GM10266 (cell line): ENCODE data around the gene MAPK10.

Source experiments
- DNase-seq: peaks from one replicate; pipeline ENCODE4 v3.0.0; 2012; ENCODE audit errors: extremely low spot score
- TF ChIP-seq, protein P1 (sequence below): IDR thresholded peaks from 2 replicates; pipeline ENCODE4 v1.5.1; 2012; ENCODE audit warnings: mild to moderate bottlenecking, low read depth; ENCODE audit not compliant: control insufficient read depth, insufficient read depth; ENCODE audit errors: missing control alignments

MAPK10 gene

DNA sequence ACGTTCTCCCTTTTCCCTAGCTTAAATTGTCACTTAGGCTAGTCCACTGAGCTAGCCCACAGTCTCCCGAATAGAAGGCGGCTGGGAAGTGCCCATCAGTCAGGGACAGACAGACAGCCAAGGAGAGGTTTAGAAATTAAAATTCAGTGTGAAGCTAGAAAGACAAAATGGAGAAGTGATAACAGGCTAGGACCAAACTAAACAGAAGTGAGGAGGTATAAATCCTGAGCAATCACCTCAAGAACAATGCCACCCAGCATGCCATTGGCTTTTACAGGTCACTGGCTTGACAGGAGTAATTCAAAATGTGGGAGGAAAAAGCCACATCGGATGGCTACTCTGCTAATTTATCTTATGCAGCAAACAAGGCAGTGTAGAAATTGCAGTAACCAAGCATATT is 138.9 kb downstream of the MAPK10 start:
- no peak for DNase-seq
- TF ChIP-seq, protein P1, sequence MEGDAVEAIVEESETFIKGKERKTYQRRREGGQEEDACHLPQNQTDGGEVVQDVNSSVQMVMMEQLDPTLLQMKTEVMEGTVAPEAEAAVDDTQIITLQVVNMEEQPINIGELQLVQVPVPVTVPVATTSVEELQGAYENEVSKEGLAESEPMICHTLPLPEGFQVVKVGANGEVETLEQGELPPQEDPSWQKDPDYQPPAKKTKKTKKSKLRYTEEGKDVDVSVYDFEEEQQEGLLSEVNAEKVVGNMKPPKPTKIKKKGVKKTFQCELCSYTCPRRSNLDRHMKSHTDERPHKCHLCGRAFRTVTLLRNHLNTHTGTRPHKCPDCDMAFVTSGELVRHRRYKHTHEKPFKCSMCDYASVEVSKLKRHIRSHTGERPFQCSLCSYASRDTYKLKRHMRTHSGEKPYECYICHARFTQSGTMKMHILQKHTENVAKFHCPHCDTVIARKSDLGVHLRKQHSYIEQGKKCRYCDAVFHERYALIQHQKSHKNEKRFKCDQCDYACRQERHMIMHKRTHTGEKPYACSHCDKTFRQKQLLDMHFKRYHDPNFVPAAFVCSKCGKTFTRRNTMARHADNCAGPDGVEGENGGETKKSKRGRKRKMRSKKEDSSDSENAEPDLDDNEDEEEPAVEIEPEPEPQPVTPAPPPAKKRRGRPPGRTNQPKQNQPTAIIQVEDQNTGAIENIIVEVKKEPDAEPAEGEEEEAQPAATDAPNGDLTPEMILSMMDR = no peak

DNA sequence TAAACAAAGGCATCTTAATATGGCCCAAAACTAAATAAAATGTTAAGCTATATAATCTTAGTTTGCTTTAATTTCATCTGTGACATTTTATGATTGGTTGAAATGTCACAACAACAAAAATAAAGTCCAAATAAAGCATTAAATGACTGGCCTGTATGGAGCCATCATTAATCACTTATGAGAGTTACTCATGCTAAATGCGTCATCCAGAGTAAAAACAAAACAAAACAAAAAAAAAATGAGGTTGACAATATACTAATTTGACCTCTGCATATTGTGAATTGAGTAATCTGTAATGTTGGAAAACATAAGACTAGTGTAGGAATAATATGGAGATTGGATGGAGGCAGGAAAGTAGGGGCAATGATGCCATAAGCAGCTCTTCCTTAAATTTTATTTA is 139.7 kb downstream of the MAPK10 start:
- DNase-seq = no peak

DNA sequence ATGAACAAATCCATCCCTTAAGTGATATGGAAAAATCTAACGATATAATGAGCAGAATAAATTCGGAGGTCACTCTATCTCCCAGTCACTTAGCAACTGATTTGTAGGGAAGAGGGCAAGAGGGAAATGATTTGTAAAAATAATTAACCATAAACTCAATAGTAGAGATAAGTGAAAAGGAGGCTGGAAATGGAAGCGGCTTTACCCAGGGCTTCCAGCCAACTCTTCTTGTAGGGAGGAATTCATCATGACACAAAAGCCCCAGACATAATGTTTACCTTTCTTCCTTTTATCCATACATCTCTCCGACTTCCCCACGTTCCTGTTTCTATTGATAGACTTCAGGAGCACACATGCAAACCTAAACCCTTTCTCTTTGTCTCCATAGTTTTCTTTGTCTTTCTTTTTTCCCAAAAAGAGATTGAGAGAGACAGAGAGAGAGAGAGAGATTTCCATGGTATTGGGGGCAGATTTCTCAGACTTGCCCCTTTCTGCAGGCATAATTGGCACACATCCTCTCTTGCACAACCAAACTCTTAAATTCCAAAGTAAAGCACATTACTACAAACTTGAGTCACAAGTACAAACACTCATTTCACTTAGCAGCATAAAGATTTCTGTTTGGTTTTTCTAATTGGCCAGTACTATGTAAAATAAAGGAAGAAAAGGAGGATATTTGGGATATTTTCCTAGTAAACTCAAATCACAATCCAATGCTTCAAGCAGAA is 140.9 kb downstream of the MAPK10 start:
- DNase-seq = no peak
- TF ChIP-seq, protein P1 = no peak

More for the DNA sequence above, 139.7 kb downstream of the MAPK10 start:
- TF ChIP-seq, protein P1 = no peak

DNA sequence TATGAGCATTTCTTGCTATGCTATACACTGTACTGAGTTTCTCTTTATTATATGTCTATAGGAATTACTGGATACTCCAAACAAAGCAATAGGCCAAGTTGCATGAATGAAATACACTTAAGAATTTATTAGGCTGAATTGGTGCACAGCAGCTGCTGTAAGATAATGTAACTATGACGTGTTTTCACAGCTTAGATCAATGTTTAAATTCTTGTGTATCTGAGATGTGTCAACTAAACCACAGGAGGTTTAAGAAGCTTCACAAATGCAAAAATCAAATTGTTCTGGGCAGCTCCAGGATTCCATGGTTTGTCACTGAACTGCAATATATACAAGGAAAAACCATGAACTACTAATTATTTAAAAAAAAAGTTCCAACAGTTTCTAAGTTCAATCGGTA is 156.7 kb downstream of the MAPK10 start:
- no peak for DNase-seq
- TF ChIP-seq, protein P1 = no peak

DNA sequence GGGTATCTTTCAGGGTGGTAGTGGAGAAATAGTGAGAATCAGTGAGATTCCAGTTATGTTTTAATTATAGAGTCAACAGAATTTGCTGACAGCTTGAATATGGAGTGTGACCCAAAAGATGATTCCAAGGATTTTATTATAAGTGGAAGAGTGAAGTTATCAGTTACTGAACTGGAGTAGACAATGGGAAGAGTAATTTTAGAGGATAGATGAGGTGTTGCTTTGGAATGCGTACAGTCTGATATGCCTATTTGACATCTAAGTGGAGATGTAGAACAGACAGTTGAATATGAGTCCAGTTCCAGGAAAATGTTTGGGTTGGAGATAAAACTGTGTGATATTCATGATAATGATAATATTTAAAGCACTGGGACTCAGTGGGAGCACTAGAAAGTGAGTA is 174.2 kb downstream of the MAPK10 start:
- DNase-seq = no peak
- TF ChIP-seq, protein P1 = no peak

DNA sequence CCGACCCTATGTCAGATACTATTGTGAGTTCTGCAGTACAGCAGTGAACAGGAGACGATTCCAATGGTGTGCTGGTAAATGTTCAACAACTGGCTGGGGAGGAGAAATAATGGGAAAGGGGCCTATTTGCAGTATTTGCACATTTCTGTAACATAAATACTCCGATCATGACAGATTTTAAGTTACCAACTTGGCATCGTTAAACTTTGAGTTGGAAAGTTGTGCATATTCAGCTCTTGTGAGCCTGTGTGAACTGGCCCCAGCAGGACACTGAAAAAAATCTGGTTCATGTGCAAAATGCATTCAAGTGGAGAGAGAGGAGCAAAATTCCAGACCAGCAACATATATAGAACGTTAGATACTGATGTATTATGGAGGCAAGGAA is 175.0 kb downstream of the MAPK10 start:
- no peak for DNase-seq
- TF ChIP-seq, protein P1 = no peak

DNA sequence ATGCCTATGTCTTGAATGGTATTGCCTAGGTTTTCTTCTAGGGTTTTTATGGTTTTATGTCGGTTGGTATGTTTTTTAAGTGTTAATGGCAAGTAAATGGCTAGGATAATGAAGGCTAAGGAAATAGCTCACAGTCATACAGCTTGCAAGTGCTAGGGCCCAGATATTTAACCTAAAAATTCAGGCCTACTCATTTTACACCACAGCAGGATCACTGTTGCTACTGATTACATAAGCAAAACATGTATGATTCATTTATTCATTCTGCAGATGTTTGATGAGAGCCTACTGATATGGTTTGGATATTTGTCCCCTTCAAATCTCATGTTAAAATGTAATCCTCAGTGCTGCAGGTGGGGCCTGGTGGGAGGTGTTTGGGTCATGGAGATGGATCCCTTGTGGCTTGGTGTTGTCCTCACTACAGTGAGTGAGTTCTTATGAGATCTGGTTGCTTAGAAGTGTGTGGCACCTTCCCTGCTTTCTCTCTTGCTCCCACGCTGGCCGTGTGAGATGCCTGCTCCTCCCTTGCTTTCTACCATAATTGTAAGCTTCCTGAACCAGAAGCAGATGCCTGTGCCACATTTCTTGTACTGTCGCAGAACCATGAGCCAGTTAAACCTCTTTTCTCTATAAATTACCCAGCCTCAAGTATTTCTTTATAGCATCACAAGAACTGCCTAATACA is 175.5 kb downstream of the MAPK10 start:
- no peak for DNase-seq
- TF ChIP-seq, protein P1 = no peak
